HL-60 (cell line): ENCODE results near the gene LRGUK.

ENCODE experiments used
- DNase-seq, 2 experiments: peaks; one replicate each; pipeline ENCODE4 v3.0.0-alpha.2; 2010 to 2020; ENCODE audit warnings: low read depth in 1 of 2, low spot score in 1 of 2
- H3K27ac ChIP-seq: fragments of 250-450 bp; sonication (Bioruptor Pico); replicated peaks from 2 replicates; pipeline ENCODE4 v1.5.1; 2020; ENCODE audit warnings: mild to moderate bottlenecking, moderate library complexity
- H3K27me3 ChIP-seq: fragments of 250-450 bp; sonication (Bioruptor Pico); 2 replicates; pipeline ENCODE4 v1.5.1; 2021; ENCODE audit warnings: mild to moderate bottlenecking, moderate library complexity; ENCODE audit not compliant: insufficient read depth, poor library complexity, severe bottlenecking
- H3K4me3 ChIP-seq: replicated peaks from 2 replicates; pipeline ENCODE4 v1.5.1; 2011; ENCODE audit warnings: mild to moderate bottlenecking, control low read depth, low read length; ENCODE audit not compliant: insufficient read depth
- GABPA ChIP-seq: IDR thresholded peaks from 2 replicates; pipeline ENCODE4 v1.6.1; 2012; ENCODE audit warnings: low read depth
- POLR2AphosphoS5 ChIP-seq: IDR thresholded peaks from 2 replicates; pipeline ENCODE4 v1.6.1; 2012; ENCODE audit warnings: low read depth
- REST ChIP-seq: IDR thresholded peaks from 2 replicates; pipeline ENCODE4 v1.6.1; 2012; ENCODE audit warnings: low read depth; ENCODE audit not compliant: insufficient replicate concordance
- SPI1 ChIP-seq: IDR thresholded peaks from 2 replicates; pipeline ENCODE4 v1.6.1; 2012; ENCODE audit warnings: low read depth, mild to moderate bottlenecking, borderline replicate concordance
- TF ChIP-seq, protein P1 (sequence below): IDR thresholded peaks from one replicate; pipeline ENCODE4 v1.5.1; 2011; ENCODE audit warnings: low read length, control low read depth, inconsistent platforms; ENCODE audit not compliant: insufficient read depth

The LRGUK gene

DNA sequence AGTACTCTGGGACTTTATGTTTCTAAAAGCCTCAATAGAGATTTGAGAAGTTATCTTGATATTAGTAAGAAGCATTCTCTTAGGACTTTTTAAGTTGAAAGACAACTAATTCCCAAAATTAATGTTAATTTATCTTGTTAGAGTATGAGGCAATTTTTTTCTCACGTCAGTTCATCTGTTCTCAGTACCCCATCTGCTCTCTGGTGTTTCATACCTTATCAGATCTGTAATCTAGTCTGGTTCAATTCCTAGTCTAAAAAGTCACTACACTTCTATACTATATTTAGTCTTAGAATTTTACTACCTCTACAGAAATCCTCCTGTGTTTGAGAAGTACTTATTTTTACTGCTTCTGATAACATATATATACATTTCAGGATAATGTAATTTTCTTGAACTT, 66.1 kb downstream of the LRGUK start:
- Histone ChIP-seq H3K27me3 (peaks cover 6% of the 10 kb centered on the region), H3K27ac (no peak overlapping the region), H3K4me3 (no peak overlapping the region)
- TF ChIP-seq SPI1 (no peak), POLR2AphosphoS5 (no peak), REST (no peak), GABPA (no peak)
- TF ChIP-seq, protein P1, sequence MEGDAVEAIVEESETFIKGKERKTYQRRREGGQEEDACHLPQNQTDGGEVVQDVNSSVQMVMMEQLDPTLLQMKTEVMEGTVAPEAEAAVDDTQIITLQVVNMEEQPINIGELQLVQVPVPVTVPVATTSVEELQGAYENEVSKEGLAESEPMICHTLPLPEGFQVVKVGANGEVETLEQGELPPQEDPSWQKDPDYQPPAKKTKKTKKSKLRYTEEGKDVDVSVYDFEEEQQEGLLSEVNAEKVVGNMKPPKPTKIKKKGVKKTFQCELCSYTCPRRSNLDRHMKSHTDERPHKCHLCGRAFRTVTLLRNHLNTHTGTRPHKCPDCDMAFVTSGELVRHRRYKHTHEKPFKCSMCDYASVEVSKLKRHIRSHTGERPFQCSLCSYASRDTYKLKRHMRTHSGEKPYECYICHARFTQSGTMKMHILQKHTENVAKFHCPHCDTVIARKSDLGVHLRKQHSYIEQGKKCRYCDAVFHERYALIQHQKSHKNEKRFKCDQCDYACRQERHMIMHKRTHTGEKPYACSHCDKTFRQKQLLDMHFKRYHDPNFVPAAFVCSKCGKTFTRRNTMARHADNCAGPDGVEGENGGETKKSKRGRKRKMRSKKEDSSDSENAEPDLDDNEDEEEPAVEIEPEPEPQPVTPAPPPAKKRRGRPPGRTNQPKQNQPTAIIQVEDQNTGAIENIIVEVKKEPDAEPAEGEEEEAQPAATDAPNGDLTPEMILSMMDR, result no peak
- DNase-seq, result no peak

DNA sequence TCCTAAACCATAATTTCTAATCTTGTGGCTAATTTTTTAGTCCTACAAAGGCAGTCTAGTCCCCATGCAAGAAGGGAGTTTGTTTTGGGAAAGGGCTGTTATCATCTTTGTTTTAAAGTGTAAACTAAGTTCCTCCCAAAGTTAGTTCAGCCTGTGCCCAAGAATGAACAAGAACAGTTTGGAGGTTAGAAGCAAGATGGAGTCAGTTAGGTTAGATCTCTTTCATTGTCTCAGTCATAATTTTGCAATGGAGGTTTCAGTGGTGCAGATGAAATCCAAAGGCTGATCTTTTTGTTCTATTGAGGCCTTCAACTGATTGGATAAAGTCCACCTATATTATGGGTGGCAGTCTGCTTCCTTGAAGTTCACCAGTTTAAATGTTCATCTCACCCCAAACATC, 68.1 kb downstream of the LRGUK start:
- DNase-seq, result no peak
- TF ChIP-seq GABPA (no peak), REST (no peak), POLR2AphosphoS5 (no peak), SPI1 (no peak)
- TF ChIP-seq, protein P1, result no peak
- H3K27me3 ChIP-seq, result peaks cover 4% of the 10 kb centered on the region
- no peak overlapping the region for H3K4me3 ChIP-seq
- H3K27ac ChIP-seq, result no peak overlapping the region

DNA sequence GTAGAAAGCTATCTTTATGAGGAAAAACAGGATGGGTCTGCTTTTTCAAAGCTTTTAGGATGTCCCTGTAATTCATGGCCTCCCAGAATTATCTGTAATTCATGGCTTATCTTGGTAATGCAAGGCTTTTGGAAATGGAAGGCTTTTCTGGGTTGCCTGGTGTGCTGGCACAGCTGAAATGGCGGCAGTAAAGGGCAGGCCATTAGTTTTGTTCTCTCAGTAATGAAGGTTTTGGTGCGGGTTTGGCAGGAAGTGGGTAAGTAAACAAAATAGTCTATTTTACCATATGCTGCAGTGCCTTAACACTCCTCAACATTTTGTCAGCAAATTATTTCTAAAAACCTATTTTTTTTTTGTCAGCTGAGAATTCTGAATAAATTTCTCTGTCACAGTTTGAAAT, 69.3 kb downstream of the LRGUK start:
- TF ChIP-seq POLR2AphosphoS5, result no peak
- TF ChIP-seq GABPA, result no peak
- TF ChIP-seq SPI1, result no peak
- TF ChIP-seq, protein P1, result no peak
- TF ChIP-seq REST, result no peak
- no peak for DNase-seq
- Histone ChIP-seq H3K27ac (no peak overlapping the region), H3K4me3 (no peak overlapping the region), H3K27me3 (peaks cover 4% of the 10 kb centered on the region)
